ENCODE measurements around the gene PTPRCAP. TPM values are rescaled to one million over a fixed set of nuclear protein-coding genes. Genes with fewer than 3 reads are reported as not detected.
"Not testable (repeated sequence)": the region's sequence is repeated elsewhere in the genome, so short reads cannot be mapped to it uniquely, and the experiment has no call there.

Gene PTPRCAP
- total and polyA plus RNA-seq, 5 donors: 1.2 to 3.4 (median 1.6) TPM

DNA sequence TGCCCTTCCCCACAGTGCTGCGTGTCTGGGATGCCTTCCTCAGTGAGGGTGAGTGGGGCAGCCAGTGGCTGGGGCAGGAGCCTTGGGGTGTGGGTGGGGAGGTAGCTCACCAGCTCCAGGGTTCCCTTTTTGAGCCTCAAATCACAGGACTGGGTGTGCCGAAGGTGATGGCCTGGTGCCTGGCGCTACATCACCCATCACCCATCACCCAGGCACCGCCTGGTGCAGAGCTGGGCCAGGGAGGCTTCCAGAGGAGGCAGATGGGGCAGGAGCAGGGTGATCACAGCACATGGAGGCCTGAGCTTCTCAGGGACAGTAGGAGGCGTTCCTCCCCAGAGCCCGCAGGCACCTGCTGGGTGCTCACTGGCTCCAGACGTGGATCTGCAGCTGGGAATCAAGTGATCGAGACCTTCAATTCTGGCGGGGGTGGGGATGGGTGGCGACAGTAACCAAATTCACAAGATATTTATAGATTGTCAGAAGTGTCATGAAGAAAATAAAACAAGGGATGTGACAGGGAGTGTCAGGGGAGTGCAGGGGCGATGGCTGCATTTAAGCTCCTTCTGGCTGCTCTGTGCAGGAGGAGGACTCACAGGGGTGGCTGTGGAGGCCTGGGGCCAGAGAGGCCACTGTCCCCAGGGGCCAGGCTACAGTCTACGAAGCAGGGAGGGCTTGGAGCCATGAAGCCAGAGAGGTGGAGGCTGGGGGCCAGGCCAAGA lies 30.4 kb downstream of the PTPRCAP start:
- 45% methylated on average over 12 of the region's 12 CpGs for WGBS
- DNase-seq (peak in 1 of 3 donors; percentile 77), ATAC-seq (peak; percentile 4 to 30)
- Histone ChIP-seq H3K4me1 (ENCODE audit: control insufficient read depth, insufficient read depth, low read length) (no peaks in the 10 kb centered on the region), H3K27ac (ENCODE audit: low read length) (no peak overlapping the region), H3K4me3 (ENCODE audit: low read length) (no peak overlapping the region), H3K27me3 (ENCODE audit: control insufficient read depth, insufficient read depth) (no peaks in the 10 kb centered on the region), H3K9me3 (ENCODE audit: control insufficient read depth, low read length) (no peaks in the 10 kb centered on the region)
- intact Hi-C loops (cut with DNase I): loop anchor here in 1 of 4 donors (10.0 kb wide), 1 partner anchor 98 kb away; the partner anchor contains the start of genes CDK2AP2 and PITPNM1

DNA sequence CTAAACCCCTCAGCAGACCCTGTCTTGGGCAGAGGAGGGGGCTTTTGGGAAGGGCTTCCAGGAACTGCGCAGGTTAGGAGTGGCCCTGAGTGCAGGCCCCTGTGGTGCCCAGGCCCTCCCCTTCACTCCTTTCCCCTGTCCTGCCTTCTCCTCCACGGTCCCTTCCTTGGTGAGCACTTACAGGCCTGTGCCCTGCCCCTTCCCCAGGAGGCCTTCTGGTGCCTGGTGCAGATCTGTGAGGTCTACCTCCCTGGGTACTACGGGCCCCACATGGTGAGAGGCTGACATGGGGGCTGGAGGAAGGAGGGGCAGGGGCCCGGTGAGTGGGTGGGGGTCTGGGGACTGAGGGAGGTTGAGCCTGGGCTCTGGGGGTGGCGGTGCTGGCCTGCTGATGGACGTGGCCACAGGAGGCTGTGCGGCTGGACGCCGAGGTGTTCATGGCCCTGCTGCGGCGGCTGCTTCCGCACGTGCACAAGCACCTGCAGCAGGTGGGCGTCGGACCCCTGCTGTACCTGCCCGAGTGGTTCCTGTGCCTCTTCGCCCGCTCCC lies 31.0 kb downstream of the PTPRCAP start:
- no peaks in the 10 kb centered on the region for H3K9me3 ChIP-seq (ENCODE audit: control insufficient read depth, low read length)
- ATAC-seq (no peak), DNase-seq (no peak)
- no peak overlapping the region for H3K27ac ChIP-seq (ENCODE audit: low read length)
- 81% methylated on average over 18 of the region's 18 CpGs for WGBS
- no peaks in the 10 kb centered on the region for H3K27me3 ChIP-seq (ENCODE audit: control insufficient read depth, insufficient read depth)
- intact Hi-C loops (cut with DNase I): loop anchor here in 1 of 4 donors (10.0 kb wide), 1 partner anchor 98 kb away; the partner anchor contains the start of genes CDK2AP2 and PITPNM1
- no peaks in the 10 kb centered on the region for H3K4me1 ChIP-seq (ENCODE audit: control insufficient read depth, insufficient read depth, low read length)
- H3K4me3 ChIP-seq (ENCODE audit: low read length): no peak overlapping the region

DNA sequence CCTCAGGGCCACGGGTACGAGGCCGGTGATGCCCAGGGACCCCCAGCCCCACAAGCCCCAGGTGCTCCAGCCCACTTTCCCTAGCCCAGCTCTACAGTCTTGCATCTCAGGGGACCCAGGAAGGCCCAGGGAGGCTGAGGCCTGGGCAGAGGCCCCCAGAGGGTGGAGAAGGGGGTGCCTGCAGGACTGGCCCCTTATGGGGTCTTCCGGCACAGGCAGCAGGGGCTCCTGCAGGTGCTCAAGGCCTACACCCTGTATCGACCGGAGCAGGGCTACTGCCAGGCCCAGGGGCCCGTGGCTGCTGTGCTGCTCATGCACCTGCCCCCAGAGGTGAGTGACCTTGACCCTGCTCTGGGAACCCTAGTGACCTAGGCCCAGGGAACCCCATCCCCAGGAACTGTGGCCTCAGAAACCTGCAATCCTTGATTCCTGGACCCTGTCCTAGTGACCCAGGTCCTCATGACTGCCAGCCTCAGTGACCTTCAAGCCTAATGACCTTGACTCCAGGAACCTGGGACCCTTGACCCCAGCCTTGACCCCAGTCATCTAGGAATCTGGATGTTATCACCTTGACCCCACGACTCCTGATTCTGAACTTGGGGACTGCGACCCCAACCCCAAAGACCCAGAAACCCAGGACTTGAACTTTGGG lies 31.7 kb downstream of the PTPRCAP start:
- no peaks in the 10 kb centered on the region for H3K27me3 ChIP-seq (ENCODE audit: control insufficient read depth, insufficient read depth)
- no peak overlapping the region for H3K4me3 ChIP-seq (ENCODE audit: low read length)
- no peak for DNase-seq
- 91% methylated on average over 9 of the region's 9 CpGs for WGBS
- ATAC-seq: no peak
- no peak overlapping the region for H3K27ac ChIP-seq (ENCODE audit: low read length)
- H3K9me3 ChIP-seq (ENCODE audit: control insufficient read depth, low read length): no peaks in the 10 kb centered on the region
- peaks cover under 1% of the 10 kb centered on the region for H3K4me1 ChIP-seq (ENCODE audit: control insufficient read depth, insufficient read depth, low read length)
- intact Hi-C loops (cut with DNase I): loop anchor here in 1 of 4 donors (10.0 kb wide), 1 partner anchor 99 kb away; the partner anchor contains the start of genes CDK2AP2 and PITPNM1

DNA sequence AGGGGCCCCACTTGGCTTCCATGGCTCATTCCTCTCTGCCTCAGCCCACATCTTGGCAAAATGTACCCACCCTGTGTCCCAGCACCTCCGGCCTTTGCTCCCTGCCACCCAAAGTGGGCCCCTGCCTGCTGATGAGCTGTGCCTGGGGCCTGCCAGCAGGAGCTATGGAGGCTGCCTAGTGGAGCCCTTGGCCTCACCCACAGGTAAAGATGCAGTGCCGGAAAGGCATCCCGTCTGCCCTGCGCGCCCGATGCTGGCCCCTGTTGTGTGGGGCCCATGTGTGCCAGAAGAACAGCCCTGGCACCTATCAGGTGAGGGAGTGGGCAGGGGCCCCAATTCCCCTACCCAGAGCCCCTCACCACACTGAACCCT lies 32.3 kb downstream of the PTPRCAP start:
- intact Hi-C loops (cut with DNase I): loop anchor here in 1 of 4 donors (10.0 kb wide), 1 partner anchor 100 kb away; the partner anchor contains the start of genes CDK2AP2 and PITPNM1
- Histone ChIP-seq H3K27ac (ENCODE audit: low read length) (no peak overlapping the region), H3K27me3 (ENCODE audit: control insufficient read depth, insufficient read depth) (no peaks in the 10 kb centered on the region), H3K4me1 (ENCODE audit: control insufficient read depth, insufficient read depth, low read length) (peaks cover 6% of the 10 kb centered on the region), H3K4me3 (ENCODE audit: low read length) (no peak overlapping the region), H3K9me3 (ENCODE audit: control insufficient read depth, low read length) (no peaks in the 10 kb centered on the region)
- peak in 1 of 3 donors; percentile 51 for DNase-seq
- no peak for ATAC-seq
- 89% methylated on average over 6 of the region's 6 CpGs for WGBS

DNA sequence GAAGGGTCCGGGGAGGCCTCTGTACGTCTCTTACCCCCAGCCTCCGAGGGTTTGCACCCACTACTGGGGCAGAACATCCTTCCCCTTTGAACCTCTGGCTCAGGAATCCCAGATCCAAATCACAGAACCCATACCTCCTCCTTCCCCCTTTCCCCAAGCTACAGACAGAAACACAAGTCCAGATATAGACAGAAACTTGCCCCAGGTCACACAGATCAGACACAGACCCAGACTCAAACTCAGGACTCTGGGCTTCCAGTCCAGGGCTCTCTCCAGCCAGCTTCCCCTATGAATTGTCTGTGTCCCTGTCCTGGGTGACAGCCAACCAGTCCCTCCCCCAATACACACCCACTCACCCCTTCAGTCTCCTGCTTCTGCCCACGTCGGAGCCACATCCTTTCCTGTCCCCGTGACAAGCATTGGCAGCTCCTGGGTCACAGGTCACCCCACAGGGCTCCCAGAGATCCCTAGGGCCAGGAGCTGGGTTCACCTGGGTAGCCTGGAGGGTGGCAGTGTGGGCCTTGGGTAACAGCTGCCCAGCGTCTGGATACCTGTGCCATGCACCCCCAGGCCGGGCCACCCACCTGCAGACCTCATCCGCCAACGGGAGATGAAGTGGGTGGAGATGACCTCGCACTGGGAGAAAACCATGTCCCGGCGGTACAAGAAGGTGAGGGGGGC lies 32.8 kb downstream of the PTPRCAP start:
- DNase-seq (no peak), ATAC-seq (no peak)
- peaks cover 6% of the 10 kb centered on the region for H3K4me1 ChIP-seq (ENCODE audit: control insufficient read depth, insufficient read depth, low read length)
- H3K27ac ChIP-seq (ENCODE audit: low read length): no peak overlapping the region
- 65% methylated on average over 13 of the region's 13 CpGs for WGBS
- intact Hi-C loops (cut with DNase I): loop anchor here in 2 of 4 donors (5.0 to 10.0 kb wide), 3 partner anchors 63 to 103 kb away; partner anchors contain the start of genes CDK2AP2 (in 2 of the 2), PITPNM1 (in 2 of the 2) and TMEM134 (in 1 of the 2)
- H3K4me3 ChIP-seq (ENCODE audit: low read length): no peak overlapping the region
- H3K27me3 ChIP-seq (ENCODE audit: control insufficient read depth, insufficient read depth): no peaks in the 10 kb centered on the region
- H3K9me3 ChIP-seq (ENCODE audit: control insufficient read depth, low read length): no peaks in the 10 kb centered on the region

DNA sequence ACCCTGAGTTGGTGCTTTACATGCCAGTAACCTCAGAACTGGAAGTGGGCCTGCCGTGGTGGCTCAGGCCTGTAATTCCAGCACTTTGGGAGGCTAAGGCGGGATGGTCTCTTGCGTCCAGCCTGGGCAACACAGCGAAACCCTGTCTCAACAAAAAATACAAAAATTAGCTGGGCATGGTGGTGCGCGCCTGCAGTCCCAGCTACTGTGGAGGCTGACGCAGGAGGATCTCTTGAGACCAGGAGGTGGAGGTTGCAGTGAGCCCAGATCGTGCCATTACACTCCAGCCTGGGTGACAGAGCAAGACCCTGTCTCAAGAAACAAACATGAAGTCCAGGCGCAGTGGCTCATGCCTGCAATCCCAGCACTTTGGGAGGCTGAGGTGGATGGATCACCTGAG lies 34.4 kb downstream of the PTPRCAP start:
- H3K4me3 ChIP-seq (ENCODE audit: low read length); H3K27me3 ChIP-seq (ENCODE audit: control insufficient read depth, insufficient read depth); ATAC-seq; DNase-seq; H3K9me3 ChIP-seq (ENCODE audit: control insufficient read depth, low read length); H3K4me1 ChIP-seq (ENCODE audit: control insufficient read depth, insufficient read depth, low read length); H3K27ac ChIP-seq (ENCODE audit: low read length): not testable (repeated sequence)
- intact Hi-C loops (cut with DNase I): loop anchor here in 2 of 4 donors (5.0 to 10.0 kb wide), 3 partner anchors 64 to 104 kb away; partner anchors contain the start of genes CDK2AP2 (in 2 of the 2), PITPNM1 (in 2 of the 2) and TMEM134 (in 1 of the 2)
- 97% methylated on average over 9 of the region's 9 CpGs for WGBS

DNA sequence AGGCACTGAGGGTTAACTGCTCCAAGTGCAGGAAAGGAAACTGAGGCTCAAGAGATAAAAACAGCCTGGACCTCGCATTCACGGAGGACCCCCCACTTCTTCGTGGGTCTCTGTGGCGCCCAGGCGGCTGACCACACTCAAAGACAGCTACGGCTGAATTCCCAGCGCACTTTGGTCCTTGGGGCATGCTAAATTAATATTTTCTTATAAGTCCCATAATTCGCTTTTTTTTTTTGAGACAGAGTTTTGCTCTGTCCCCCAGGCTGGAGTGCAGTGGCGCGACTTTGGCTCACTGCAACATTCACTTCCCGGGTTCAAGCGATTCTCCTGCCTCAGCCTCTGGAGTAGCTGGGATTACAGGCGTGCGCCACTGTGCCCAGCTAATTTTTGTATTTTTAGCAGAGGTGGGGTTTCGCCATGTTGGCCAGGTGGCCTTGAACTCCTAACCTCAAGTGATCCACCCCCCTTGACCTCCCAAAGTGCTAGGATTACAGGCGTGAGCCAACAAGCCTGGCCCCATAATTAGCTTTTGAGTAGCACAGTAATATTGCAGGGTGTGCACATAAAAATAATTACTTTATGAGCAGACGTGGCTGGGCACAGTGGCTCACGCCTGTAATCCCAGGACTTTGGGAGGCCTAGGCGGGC lies 35.2 kb downstream of the PTPRCAP start:
- not testable (repeated sequence) for H3K27me3 ChIP-seq (ENCODE audit: control insufficient read depth, insufficient read depth); H3K4me1 ChIP-seq (ENCODE audit: control insufficient read depth, insufficient read depth, low read length); H3K9me3 ChIP-seq (ENCODE audit: control insufficient read depth, low read length); ATAC-seq
- intact Hi-C loops (cut with DNase I): loop anchor here in 2 of 4 donors (5.0 to 10.0 kb wide), 3 partner anchors 65 to 105 kb away; partner anchors contain the start of genes CDK2AP2 (in 2 of the 2), PITPNM1 (in 2 of the 2) and TMEM134 (in 1 of the 2)
- peak overlapping the region; percentile 80 for H3K4me3 ChIP-seq (ENCODE audit: low read length)
- peak in 1 of 3 donors; percentile 65 for DNase-seq
- 58% methylated on average over 19 of the region's 19 CpGs for WGBS
- peak overlapping the region; percentile 96 for H3K27ac ChIP-seq (ENCODE audit: low read length)

DNA sequence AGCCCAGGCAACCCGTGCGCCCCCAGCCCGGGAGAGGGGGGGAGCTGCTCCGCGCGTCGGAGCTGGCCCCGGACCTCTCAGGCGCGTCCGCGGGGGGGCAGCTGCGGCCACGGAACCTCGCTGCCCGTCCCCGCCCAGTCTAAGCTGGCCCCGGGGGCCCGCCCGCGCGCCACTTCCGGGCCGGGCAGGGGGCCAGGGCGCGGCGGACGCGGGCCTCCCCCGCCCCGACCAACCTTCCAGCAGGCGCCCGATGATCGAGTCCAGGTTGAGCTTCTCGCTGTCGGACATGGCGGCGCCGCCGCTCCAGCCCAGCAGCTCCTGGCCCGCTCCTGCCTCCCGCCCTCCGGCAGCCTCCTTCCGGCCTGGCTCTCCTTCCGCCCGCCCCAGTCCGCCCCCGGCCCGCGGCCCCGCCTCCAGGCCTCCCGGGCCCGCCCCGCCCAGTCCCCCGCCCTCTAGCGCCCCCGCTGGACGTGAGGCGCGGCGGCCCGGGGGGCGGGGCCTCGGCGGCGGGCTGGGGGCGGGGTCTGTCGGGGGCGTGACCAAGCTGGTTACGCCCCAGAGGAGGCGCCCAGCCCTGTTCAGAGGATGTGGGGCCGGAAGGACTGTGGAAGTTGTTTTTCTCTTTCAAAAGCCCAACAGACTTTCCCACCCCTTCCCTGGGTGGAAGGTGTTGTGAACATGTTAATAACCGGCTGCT lies 35.8 kb downstream of the PTPRCAP start, which contains the start of gene PPP1CA:
Gene PPP1CA (minus strand): TSS at position 364 of the 697 bp plus-strand sequence. CDS start 76 bp downstream, at position 288.
- peak; percentile 92 to 97 (median 96) for DNase-seq
- Histone ChIP-seq H3K4me3 (ENCODE audit: low read length) (peak within 1 kb of the TSS; percentile 80), H3K27me3 (ENCODE audit: control insufficient read depth, insufficient read depth) (no peaks in the 10 kb centered on the region), H3K27ac (ENCODE audit: low read length) (peak within 1 kb of the TSS; percentile 97), H3K4me1 (ENCODE audit: control insufficient read depth, insufficient read depth, low read length) (peaks cover 6% of the 10 kb centered on the region), H3K9me3 (ENCODE audit: control insufficient read depth, low read length) (no peaks in the 10 kb centered on the region)
- under 1% methylated on average over 73 of the region's 73 CpGs for WGBS
- peak; percentile 80 to 87 for ATAC-seq
- intact Hi-C loops (cut with DNase I): loop anchor here in 2 of 4 donors (5.0 to 10.0 kb wide), 3 partner anchors 66 to 106 kb away; partner anchors contain the start of genes CDK2AP2 (in 2 of the 2), PITPNM1 (in 2 of the 2) and TMEM134 (in 1 of the 2)

GRCh38 chr11:67400942-67401494 lies 36.5 kb downstream of the PTPRCAP start:
- DNase-seq (no peak), ATAC-seq (peak; percentile 2 to 22)
- Histone ChIP-seq H3K27ac (ENCODE audit: low read length) (peak overlapping the region; percentile 97), H3K27me3 (ENCODE audit: control insufficient read depth, insufficient read depth) (no peaks in the 10 kb centered on the region), H3K4me3 (ENCODE audit: low read length) (peak overlapping the region; percentile 80), H3K9me3 (ENCODE audit: control insufficient read depth, low read length) (no peaks in the 10 kb centered on the region), H3K4me1 (ENCODE audit: control insufficient read depth, insufficient read depth, low read length) (peaks cover 6% of the 10 kb centered on the region)
- 4% methylated on average over 27 of the region's 27 CpGs for WGBS
- intact Hi-C loops (cut with DNase I): loop anchor here in 2 of 4 donors (5.0 to 10.0 kb wide), 3 partner anchors 66 to 106 kb away; partner anchors contain the start of genes CDK2AP2 (in 2 of the 2), PITPNM1 (in 2 of the 2) and TMEM134 (in 1 of the 2)
